Measurements from ENCODE around the gene PRMT9.

Gene PRMT9

GRCh38 chr4:147683717-147684700 is at the start of gene PRMT9:
Gene PRMT9 (minus strand): TSS chr4:147684163. CDS start chr4:147683987, 176 bp downstream.
- Mint-ChIP-seq H3K9me3 (peaks cover 9% of the 10 kb centered on the region), H3K27ac (peak within 1 kb of the TSS; percentile 94), H3K4me3 (peak within 1 kb of the TSS; percentile 92), H3K4me1 (peaks cover 29% of the 10 kb centered on the region), H3K27me3 (ENCODE audit: low read depth, poor library complexity) (peaks cover 11% of the 10 kb centered on the region), H3K36me3 (ENCODE audit: low read depth) (peaks cover 7% of the 10 kb centered on the region)
- peak; percentile 82 for DNase-seq
- TF ChIP-seq, protein P1, sequence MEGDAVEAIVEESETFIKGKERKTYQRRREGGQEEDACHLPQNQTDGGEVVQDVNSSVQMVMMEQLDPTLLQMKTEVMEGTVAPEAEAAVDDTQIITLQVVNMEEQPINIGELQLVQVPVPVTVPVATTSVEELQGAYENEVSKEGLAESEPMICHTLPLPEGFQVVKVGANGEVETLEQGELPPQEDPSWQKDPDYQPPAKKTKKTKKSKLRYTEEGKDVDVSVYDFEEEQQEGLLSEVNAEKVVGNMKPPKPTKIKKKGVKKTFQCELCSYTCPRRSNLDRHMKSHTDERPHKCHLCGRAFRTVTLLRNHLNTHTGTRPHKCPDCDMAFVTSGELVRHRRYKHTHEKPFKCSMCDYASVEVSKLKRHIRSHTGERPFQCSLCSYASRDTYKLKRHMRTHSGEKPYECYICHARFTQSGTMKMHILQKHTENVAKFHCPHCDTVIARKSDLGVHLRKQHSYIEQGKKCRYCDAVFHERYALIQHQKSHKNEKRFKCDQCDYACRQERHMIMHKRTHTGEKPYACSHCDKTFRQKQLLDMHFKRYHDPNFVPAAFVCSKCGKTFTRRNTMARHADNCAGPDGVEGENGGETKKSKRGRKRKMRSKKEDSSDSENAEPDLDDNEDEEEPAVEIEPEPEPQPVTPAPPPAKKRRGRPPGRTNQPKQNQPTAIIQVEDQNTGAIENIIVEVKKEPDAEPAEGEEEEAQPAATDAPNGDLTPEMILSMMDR (IDR thresholded peaks at IDR 0.05): no peak

DNA sequence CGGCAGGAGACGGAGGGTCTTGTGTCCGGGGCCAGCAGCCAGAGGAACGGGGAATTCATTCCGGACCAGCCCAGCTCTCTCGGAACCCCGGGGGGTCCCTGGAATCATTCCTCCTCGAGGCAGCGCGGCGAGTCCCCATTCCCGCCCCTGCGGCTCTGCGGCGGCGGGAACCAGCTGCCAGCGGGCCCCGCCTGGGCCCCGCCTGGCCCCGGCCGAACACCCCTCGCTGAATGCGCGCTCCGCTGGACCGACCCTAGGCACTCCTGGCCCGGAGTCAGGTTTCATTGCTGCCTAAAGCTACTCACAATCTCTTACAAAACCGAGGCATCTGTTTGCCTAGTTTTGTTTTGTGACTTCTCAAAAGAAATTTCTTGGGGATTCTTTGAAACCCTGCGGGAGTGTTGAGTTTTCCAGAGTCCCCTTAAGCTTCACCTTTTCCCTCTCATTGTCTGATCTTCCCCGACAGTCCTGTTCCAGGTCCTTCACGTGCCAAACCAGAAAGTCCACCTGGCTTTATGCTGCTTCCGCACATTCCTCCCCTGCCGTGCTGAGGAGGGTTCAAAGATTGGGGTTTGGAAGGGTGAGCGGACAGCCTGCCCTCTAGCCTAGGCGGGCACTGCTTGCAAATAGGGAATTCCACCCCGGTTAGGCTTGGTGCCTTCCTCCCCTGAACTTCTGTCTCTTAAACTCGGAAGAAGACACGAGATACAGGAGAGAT is 48.7 kb upstream of the PRMT9 start:
- H3K4me1 Mint-ChIP-seq: peaks cover 69% of the 10 kb centered on the region
- peaks cover 6% of the 10 kb centered on the region for H3K27me3 Mint-ChIP-seq (ENCODE audit: low read depth, poor library complexity)
- peak; percentile 70 for DNase-seq
- peak overlapping the region; percentile 87 for H3K27ac Mint-ChIP-seq
- no peaks in the 10 kb centered on the region for H3K9me3 Mint-ChIP-seq
- peak overlapping the region; percentile 97 for H3K4me3 Mint-ChIP-seq
- H3K36me3 Mint-ChIP-seq (ENCODE audit: low read depth): peaks cover 6% of the 10 kb centered on the region
- TF ChIP-seq, protein P1 (IDR thresholded peaks at IDR 0.05): no peak

GRCh38 chr4:147731580-147732517 is 47.9 kb upstream of the PRMT9 start, which contains the start of gene ARHGAP10:
Gene ARHGAP10 (plus strand): TSS chr4:147732088. CDS start chr4:147732302, 214 bp downstream.
- Mint-ChIP-seq H3K9me3 (no peaks in the 10 kb centered on the region), H3K27ac (peak within 1 kb of the TSS; percentile 87), H3K4me1 (peaks cover 67% of the 10 kb centered on the region)

DNA sequence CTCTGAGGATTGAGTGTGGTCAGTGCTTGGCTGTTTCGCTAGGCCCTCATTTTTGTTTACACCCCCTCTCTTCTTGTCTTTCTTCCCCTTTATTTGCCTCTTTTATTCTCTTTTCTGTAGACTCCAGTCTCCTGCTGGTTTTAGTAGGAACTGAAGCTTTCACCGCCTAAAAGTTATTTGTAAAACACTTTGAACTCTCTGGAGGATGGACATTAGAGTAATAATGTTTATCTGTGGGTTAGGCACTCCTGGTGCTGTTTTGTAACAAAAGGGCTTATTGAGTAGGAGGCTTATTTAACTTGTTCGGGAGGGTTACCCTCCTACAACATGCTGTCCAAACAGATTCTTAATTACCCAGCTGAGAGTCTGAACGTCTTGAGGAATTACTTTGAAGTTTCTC is 46.4 kb upstream of the PRMT9 start:
- TF ChIP-seq, protein P1 (IDR thresholded peaks at IDR 0.05): no peak
- peaks cover 52% of the 10 kb centered on the region for H3K4me1 Mint-ChIP-seq
- peak overlapping the region; percentile 87 for H3K4me3 Mint-ChIP-seq
- H3K9me3 Mint-ChIP-seq: no peaks in the 10 kb centered on the region
- no peak for DNase-seq
- peak overlapping the region; percentile 56 for H3K27ac Mint-ChIP-seq
- no peaks in the 10 kb centered on the region for H3K36me3 Mint-ChIP-seq (ENCODE audit: low read depth)
- peaks cover 12% of the 10 kb centered on the region for H3K27me3 Mint-ChIP-seq (ENCODE audit: low read depth, poor library complexity)

More at GRCh38 chr4:147731580-147732517, 47.9 kb upstream of the PRMT9 start, which contains the start of gene ARHGAP10:
- Mint-ChIP-seq H3K27me3 (ENCODE audit: low read depth, poor library complexity) (peaks cover 12% of the 10 kb centered on the region), H3K36me3 (ENCODE audit: low read depth) (peaks cover 6% of the 10 kb centered on the region), H3K4me3 (peak within 1 kb of the TSS; percentile 97)
- DNase-seq: peak; percentile 75
- TF ChIP-seq, protein P1 (IDR thresholded peaks at IDR 0.05): no peak

DNA sequence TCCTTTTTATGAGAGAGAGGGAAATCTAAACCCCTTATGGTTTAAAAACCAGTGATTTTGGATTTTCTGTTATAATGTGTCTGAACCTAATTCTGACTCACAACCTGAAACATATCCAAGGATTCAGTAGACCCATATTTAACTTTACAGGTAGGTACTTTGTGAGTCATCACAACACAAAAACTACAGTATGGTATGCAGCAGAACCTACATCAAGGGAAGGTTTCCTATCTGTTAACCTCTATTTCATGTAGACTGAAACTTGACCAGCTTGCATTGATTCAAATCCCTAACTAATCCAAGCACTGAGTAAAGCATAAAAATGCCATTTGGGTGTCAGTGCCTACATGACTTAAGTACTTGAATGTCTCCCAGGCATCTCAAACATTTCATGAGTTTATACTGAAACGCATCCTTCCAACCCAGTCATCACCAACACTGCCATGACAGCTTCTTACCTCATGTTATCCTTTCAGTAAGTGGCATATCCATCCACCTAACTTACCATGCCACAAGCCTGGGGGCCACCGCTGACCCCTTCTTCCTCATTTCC is 43.6 kb upstream of the PRMT9 start:
- H3K36me3 Mint-ChIP-seq (ENCODE audit: low read depth): no peaks in the 10 kb centered on the region
- no peak overlapping the region for H3K4me3 Mint-ChIP-seq
- no peak overlapping the region for H3K27ac Mint-ChIP-seq
- H3K9me3 Mint-ChIP-seq: no peaks in the 10 kb centered on the region
- H3K4me1 Mint-ChIP-seq: peaks cover 44% of the 10 kb centered on the region
- peaks cover 19% of the 10 kb centered on the region for H3K27me3 Mint-ChIP-seq (ENCODE audit: low read depth, poor library complexity)
- TF ChIP-seq, protein P1 (IDR thresholded peaks at IDR 0.05): no peak
- no peak for DNase-seq
